GM12875 (cell line): Measurements from ENCODE around the gene PTGFR.

Experiments
- H3K4me3 ChIP-seq: one replicate; pipeline ENCODE4 v1.5.1; 2011; ENCODE audit warnings: low read depth, low read length, control low read depth
- CTCF ChIP-seq: IDR thresholded peaks from 2 replicates; pipeline ENCODE4 v1.5.1; 2011; ENCODE audit warnings: low read depth, mild to moderate bottlenecking, control low read depth, inconsistent platforms, low read length, moderate library complexity, borderline replicate concordance; ENCODE audit not compliant: insufficient read depth

PTGFR gene

DNA sequence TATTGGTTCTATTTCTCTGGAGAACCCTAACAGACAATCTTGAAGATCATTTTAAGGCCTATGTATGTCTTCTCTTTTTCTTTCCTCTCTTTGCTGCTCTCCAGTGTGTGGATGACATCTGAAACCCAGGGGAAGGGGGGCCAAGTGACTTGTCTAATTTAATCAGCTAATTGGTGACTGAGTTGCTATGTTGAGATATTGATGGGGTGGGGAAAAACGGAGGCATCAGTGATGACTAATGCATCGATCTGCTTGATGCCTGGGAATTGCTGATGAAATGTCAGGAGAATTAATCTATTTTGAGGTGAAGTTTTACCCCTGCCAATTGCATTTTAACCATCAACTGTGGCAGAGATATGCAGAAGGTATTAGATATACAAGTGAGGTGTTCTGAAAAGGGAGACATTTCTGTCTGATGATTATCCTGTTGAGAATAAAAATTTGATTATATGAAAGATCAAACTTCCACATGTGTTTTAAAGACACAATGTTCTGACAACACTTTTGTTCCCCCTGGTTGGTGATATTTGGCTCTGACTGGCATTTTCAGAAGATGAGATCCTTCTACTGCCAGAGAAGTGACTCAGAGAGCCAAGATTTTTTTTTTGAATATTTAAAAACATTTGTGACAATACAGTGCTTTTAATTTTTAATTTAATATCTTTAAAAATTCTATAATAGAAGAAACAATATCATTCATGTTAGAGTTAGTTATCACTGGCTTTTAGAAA, 18.7 kb upstream of the PTGFR start:
- H3K4me3 ChIP-seq: no peak overlapping the region
- TF ChIP-seq CTCF: no peak

DNA sequence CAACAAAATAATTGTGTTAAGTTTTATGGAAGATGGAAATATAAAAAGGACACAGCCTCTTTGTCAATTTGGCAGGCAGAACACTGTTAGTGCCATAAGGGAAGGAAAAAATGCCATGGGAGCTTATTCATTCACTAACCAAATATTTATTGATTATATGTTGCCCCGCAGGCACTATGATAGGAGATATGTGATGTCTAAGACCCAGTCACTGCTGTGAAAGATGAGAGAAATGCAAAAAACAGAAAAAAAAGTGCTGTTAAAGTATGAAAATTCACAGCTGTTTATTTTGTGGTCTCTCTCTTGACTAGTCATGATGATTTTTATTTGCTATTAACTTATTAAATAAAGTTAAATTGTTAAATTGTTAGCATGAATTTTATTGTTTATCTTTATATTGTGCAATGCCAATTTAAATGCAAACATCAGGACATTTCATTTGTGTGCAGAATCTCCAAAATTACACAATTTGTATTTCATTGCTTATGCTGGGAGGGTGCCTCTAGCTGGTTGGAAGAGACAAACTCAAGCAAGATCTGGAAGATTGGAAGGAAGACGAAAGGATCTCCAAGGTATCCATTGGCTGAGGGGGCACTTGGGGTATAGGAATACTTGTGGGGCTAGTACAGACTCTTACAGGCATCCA, 17.8 kb upstream of the PTGFR start:
- no peak for TF ChIP-seq CTCF
- no peak overlapping the region for H3K4me3 ChIP-seq

DNA sequence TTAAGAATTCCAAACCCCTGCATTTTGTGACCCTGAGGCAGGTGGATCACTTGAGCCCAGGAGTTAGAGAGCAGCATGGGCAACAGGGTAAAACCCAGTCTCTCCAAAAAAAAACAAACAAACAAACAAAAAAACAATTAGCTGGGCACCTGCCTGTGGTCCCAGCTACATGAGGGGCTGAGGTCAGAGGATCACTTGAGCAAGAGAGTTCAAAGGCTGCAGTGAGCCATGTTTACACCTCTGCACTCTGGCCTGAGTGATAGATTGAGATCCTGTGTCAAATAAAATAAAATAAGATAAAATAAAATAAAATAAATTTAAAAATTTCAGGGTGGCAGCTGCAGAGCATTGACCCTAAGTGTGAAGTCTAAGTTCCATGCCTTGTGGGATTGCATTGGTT, 16.7 kb upstream of the PTGFR start:
- H3K4me3 ChIP-seq: no peak overlapping the region
- TF ChIP-seq CTCF: no peak

DNA sequence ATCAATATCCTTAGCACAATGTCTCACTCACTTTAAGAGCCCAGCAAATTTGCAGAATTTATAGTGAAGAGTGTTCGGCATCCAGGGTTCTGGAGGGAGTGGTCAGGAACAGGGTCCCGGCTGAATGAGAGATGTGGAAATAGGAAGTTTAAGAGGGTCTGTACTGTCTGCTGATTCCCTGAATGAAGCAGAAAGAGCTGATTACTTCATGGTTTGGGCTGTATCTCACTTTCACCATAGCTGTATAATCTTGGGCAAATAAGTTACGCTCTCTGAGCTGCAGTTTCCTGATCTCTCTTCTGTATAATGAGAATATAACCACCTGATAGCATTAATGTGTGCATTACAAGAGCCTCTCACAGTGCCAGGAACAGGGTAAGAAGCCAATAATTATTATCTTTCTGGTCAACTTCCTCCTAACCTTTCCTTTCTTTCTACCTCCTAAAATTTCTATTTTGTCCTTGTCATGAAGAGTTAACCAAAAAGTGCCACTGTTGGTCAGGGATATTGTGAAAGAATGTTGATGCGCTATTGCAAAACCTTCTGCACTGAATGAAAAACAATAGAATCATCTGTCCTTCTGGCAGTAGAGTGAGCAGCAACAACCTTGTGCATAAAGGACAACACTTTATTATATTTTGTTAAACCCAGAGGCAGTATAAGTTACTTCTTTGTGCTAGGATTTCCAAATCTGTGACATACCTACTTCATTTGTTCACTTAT, 14.7 kb upstream of the PTGFR start:
- no peak overlapping the region for H3K4me3 ChIP-seq
- no peak for TF ChIP-seq CTCF

GRCh38 chr1:78483903-78484302, 6.9 kb upstream of the PTGFR start:
- TF ChIP-seq CTCF: no peak

GRCh38 chr1:78491451-78492071, 787 bp downstream of the PTGFR start:
- TF ChIP-seq CTCF: no peak
- H3K4me3 ChIP-seq: no peak overlapping the region

More at GRCh38 chr1:78483903-78484302, 6.9 kb upstream of the PTGFR start:
- no peak overlapping the region for H3K4me3 ChIP-seq
